HFF-Myc (cell line): Measurements from ENCODE around the gene APC2.

Experiments
- DNase-seq: peaks from one replicate; pipeline ENCODE4 v3.0.0-alpha.2; 2011; ENCODE audit warnings: low read depth; ENCODE audit errors: extremely low read depth
- H3K4me3 ChIP-seq: replicated peaks from 2 replicates; pipeline ENCODE4 v1.5.1; 2011; ENCODE audit warnings: low read depth, mild to moderate bottlenecking, control low read depth, low read length
- CTCF ChIP-seq: IDR thresholded peaks from 2 replicates; pipeline ENCODE4 v1.5.1; 2012; ENCODE audit warnings: mild to moderate bottlenecking, low read depth, low read length, control low read depth; ENCODE audit errors: missing control alignments

The APC2 gene

GRCh38 chr19:1509602-1510441 lies 59.9 kb downstream of the APC2 start:
- TF ChIP-seq CTCF = no peak
- H3K4me3 ChIP-seq = no peak overlapping the region
- no peak for DNase-seq

GRCh38 chr19:1510442-1510806 lies 60.5 kb downstream of the APC2 start:
- no peak for DNase-seq
- TF ChIP-seq CTCF = no peak
- no peak overlapping the region for H3K4me3 ChIP-seq

GRCh38 chr19:1510807-1511206 lies 60.9 kb downstream of the APC2 start:
- TF ChIP-seq CTCF = no peak
- no peak for DNase-seq
- H3K4me3 ChIP-seq = no peak overlapping the region

- H3K4me3 ChIP-seq = no peak overlapping the region
- no peak for DNase-seq
- no peak for TF ChIP-seq CTCF
Observed at GRCh38 chr19:1511318-1512317, 61.7 kb downstream of the APC2 start.

GRCh38 chr19:1512671-1513498 lies 63.0 kb downstream of the APC2 start, which contains the start of gene ADAMTSL5:
TSS of gene ADAMTSL5 (minus strand) at chr19:1513019. CDS start at chr19:1510943, 2,076 bp downstream.
- peak within 1 kb of the TSS; percentile 45 for H3K4me3 ChIP-seq
- TF ChIP-seq CTCF = no peak

More at GRCh38 chr19:1512671-1513498, 63.0 kb downstream of the APC2 start, which contains the start of gene ADAMTSL5:
- DNase-seq = no peak
